GM13977 (cell line): Measurements from ENCODE around the gene FGFBP3.

Experiments used
- DNase-seq: peaks from one replicate; pipeline ENCODE4 v3.0.0; 2012; ENCODE audit warnings: low spot score
- in situ Hi-C: fragments of 300-500 bp; cut with MboI; formaldehyde crosslinking; loops from one replicate; pipeline ENCODE4 v1.12.0; 2022; ENCODE audit warnings: low sequenced_read_pairs, low pct_unique_long_range_greater_than_20kb, mixed read lengths, inconsistent platforms; ENCODE audit not compliant: unreplicated experiment
- TF ChIP-seq, protein P1 (sequence below): IDR thresholded peaks from 2 replicates; pipeline ENCODE4 v1.5.1; 2012; ENCODE audit warnings: mild to moderate bottlenecking, control low read depth; ENCODE audit not compliant: insufficient read depth; ENCODE audit errors: extremely low read depth, missing control alignments

The FGFBP3 gene, protein sequence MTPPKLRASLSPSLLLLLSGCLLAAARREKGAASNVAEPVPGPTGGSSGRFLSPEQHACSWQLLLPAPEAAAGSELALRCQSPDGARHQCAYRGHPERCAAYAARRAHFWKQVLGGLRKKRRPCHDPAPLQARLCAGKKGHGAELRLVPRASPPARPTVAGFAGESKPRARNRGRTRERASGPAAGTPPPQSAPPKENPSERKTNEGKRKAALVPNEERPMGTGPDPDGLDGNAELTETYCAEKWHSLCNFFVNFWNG

DNA sequence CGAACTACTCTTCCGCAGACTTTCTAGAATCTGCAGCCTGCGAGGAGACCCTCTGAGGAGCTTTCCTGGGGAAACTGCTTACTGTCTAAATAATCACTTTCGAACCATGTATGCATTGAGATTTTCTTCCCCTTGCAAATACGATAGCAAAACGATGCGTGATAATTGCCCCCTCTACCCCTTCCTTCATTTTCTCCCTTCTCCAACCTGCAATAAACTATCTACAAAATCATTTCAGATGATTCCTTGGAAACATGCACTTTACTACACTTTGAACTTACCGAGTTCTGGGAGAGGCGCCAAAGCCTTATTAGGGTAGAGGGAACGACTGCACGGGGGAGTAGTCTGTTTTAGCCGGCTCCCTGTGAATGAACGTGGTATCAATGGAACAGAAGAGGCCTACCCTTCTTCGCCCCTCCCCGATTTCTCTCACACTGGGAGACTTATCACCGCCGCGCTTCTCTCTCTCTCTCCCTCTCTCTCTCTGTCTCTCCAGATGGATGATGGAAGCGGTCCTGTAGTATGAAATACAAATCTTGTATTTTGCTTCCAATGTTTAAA, at the start of gene FGFBP3:
TSS of gene FGFBP3 (minus strand) at position 370 of the 561 bp plus-strand sequence. CDS start 517 bp downstream, outside the sequence.
- TF ChIP-seq, protein P1, sequence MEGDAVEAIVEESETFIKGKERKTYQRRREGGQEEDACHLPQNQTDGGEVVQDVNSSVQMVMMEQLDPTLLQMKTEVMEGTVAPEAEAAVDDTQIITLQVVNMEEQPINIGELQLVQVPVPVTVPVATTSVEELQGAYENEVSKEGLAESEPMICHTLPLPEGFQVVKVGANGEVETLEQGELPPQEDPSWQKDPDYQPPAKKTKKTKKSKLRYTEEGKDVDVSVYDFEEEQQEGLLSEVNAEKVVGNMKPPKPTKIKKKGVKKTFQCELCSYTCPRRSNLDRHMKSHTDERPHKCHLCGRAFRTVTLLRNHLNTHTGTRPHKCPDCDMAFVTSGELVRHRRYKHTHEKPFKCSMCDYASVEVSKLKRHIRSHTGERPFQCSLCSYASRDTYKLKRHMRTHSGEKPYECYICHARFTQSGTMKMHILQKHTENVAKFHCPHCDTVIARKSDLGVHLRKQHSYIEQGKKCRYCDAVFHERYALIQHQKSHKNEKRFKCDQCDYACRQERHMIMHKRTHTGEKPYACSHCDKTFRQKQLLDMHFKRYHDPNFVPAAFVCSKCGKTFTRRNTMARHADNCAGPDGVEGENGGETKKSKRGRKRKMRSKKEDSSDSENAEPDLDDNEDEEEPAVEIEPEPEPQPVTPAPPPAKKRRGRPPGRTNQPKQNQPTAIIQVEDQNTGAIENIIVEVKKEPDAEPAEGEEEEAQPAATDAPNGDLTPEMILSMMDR = no peak
- in situ Hi-C loops = no loop called here
- no peak for DNase-seq

DNA sequence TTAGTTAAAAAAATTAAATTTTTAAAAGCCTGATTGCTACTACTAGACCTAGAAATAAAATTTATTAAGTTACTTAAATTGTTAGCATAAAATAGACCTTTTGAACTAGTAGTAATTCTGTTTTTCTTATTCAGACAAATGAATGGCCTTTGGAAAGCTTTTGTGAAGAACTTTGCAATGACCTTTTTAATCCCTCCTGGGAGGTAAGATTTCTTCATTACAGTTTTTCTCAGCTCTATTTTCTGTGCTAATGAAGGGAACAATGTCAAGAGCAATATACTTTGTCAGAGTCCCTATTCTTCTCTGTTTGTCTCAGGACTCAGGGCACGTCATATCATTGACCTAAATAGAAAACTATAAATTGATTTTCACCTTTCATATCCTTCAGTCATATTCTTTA, 47.8 kb upstream of the FGFBP3 start:
- DNase-seq = no peak
- TF ChIP-seq, protein P1 = no peak
- in situ Hi-C loops = no loop called here

DNA sequence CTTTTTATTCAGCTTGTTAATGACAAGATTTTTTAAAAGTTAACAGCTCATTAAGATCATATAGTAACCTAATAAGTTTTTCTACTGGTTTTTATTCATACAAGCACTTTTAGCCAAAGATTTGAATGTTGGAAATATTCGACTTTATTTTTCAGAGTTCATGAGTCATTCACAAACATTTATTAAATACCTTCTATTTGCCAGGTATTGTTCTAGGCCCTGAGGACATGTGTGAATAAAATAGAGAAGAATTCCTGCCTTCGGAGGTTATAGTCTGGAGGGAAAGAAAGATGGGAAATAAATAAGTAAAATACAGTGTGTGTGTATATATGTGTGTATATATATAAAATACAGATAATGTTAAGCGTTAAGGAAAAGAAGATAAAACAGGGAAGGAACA, 45.8 kb upstream of the FGFBP3 start:
- DNase-seq = no peak
- in situ Hi-C loops = no loop called here
- TF ChIP-seq, protein P1 = no peak

DNA sequence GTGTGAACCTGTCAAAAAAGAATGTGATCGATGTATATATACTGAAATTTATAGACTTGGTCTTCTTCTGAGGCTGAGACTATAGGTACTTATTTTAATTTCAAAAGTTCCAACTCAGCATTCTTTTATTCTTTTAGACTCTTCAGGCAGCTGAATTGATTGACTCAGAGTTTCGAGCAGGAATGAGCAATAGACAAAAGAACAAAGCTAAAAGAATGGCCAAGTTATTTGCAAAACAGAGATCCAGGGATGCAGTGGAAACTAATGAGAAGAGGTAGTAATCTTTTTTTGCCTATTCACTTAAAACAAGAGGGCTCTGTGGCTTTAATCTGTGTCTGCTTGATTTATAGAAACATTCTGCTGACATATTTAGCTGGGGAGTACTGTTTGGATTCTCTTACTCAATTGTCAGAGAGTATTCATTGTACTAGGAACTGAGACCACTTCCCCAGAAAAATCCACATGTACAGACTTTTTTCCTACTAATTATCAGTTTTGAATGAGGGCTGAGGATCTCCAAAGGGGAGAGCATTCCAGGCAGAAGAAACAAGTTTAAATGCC, 44.4 kb upstream of the FGFBP3 start:
- TF ChIP-seq, protein P1 = no peak
- in situ Hi-C loops = no loop called here
- no peak for DNase-seq

DNA sequence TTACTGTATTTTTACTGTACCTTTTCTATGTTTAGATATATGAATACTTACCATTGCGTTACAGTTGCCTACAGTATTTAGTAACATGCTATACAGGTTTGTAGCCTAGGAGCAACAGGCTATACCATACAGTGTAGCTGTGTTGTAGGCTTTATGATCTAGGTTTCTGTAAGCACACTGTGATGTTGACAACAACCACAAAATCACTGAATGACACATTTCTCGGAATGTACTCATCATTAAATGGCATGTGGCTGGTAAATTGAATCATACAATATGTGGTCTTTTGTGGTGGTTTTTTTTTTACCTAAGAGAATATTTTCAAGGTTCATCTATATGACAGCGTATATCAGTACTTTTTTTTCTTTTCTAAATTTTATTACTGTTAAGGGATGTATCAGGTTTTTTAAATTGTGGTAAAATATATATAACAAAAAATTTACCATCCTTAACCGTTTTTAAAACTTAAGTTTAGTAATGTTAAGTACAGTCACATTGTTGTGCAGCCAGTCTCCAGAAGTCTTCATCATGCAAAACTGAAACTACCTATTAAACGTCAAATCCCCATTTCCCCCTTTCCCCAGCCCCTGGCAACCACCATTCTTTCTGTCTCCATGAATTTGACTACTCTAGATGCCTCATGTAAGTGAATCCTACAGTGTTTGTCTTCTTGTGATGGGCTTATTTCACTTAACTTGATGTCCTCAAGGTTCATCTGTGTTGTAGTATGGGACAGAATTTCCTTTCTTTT, 35.8 kb upstream of the FGFBP3 start:
- in situ Hi-C loops = no loop called here
- DNase-seq = no peak
- TF ChIP-seq, protein P1 = no peak

DNA sequence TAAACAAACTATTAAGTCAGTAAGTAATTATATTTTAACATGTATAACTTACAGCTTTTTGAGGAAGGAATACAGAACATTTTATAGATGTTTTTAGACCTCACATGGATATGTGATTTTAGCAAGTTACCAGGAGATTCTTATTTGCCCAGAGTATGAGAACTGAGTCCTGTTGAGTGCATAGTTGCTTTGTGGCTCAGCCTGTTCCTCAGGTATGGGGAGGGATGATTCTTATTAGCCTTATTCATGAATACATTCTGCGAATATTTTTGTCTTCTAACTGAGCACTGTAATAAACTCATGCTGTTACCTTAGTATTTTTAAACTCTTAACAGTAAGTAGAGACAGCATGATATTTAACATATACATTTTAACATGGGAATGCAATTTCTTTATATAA, 32.1 kb upstream of the FGFBP3 start:
- DNase-seq = no peak
- TF ChIP-seq, protein P1 = no peak
- in situ Hi-C loops = no loop called here
